AG09309 (cell line): ENCODE measurements around the gene EFCC1.

Experiments used
- DNase-seq: peaks from one replicate; pipeline ENCODE4 v3.0.0-alpha.2; 2010; ENCODE audit warnings: low read depth
- H3K4me3 ChIP-seq: 2 replicates; pipeline ENCODE4 v1.5.1; 2011; ENCODE audit warnings: mild to moderate bottlenecking, low read depth, low read length, moderate library complexity; ENCODE audit not compliant: control insufficient read depth
- CTCF ChIP-seq: IDR thresholded peaks from 2 replicates; pipeline ENCODE4 v1.5.1; 2011; ENCODE audit warnings: mild to moderate bottlenecking, low read depth, low read length, inconsistent platforms; ENCODE audit not compliant: insufficient read depth, control insufficient read depth; ENCODE audit errors: missing control alignments

The EFCC1 gene

GRCh38 chr3:129014148-129014547, 13.0 kb downstream of the EFCC1 start:
- TF ChIP-seq CTCF = no peak
- H3K4me3 ChIP-seq = no peak overlapping the region
- no peak for DNase-seq

GRCh38 chr3:129014793-129015345, 13.8 kb downstream of the EFCC1 start:
- DNase-seq = no peak
- no peak for TF ChIP-seq CTCF
- no peak overlapping the region for H3K4me3 ChIP-seq

GRCh38 chr3:129015388-129016105, 14.4 kb downstream of the EFCC1 start:
- H3K4me3 ChIP-seq = no peak overlapping the region
- no peak for DNase-seq
- TF ChIP-seq CTCF = no peak

GRCh38 chr3:129016356-129016719, 15.2 kb downstream of the EFCC1 start:
- TF ChIP-seq CTCF = no peak
- no peak for DNase-seq
- no peak overlapping the region for H3K4me3 ChIP-seq

GRCh38 chr3:129016720-129017483, 15.8 kb downstream of the EFCC1 start:
- no peak for TF ChIP-seq CTCF
- no peak overlapping the region for H3K4me3 ChIP-seq
- DNase-seq = no peak

GRCh38 chr3:129017484-129017899, 16.4 kb downstream of the EFCC1 start:
- TF ChIP-seq CTCF = no peak
- H3K4me3 ChIP-seq = no peak overlapping the region
- no peak for DNase-seq
